HepG2 (cell line): Measurements from ENCODE around the gene HEPH. TPM values are rescaled to one million over a fixed set of nuclear protein-coding genes. Genes with fewer than 3 reads are reported as not detected.

ENCODE experiments used
- ATAC-seq: fragments of 200-7000 bp; cut with Tn5 transposase; 3 replicates; pipeline ENCODE4 v1.9.1; 2020; ENCODE audit warnings: mild to moderate bottlenecking, moderate library complexity
- BruUV-seq: library from RNA; stranded (reverse); fragments of 400-500 nt; replicated peaks from 2 replicates; lab custom pipeline; 2021; lab: Mats Ljungman, UMichigan
- CTCF ChIA-PET: fragments of 300-600 bp; formaldehyde crosslinking; extraction: SDS; loops from one replicate; lab custom pipeline; 2021; ENCODE audit warnings: low total read pairs, inconsistent platforms, low intra/inter-chr PET ratio; lab: Yijun Ruan, JAX
- POLR2A ChIA-PET: fragments of 350-600 bp; sonication (Branson Sonifier 250); formaldehyde crosslinking; loops from one replicate; lab custom pipeline; 2020; ENCODE audit warnings: antibody characterized with exemption, inconsistent platforms; lab: Yijun Ruan, JAX
- DNase-seq: peaks from one replicate; pipeline ENCODE4 v3.0.0-alpha.2; 2015; ENCODE audit warnings: low spot score
- FAIRE-seq: peaks from 3 replicates; lab custom pipeline; 2011; peaks lifted over from hg19 to GRCh38; lab: Jason Lieb, UNC
- H2AFZ ChIP-seq: one replicate; pipeline ENCODE4 v1.6.1; 2011; ENCODE audit warnings: low read length, inconsistent platforms
- H3K27ac ChIP-seq: fragments of 300-600 bp; 3 replicates; pipeline ENCODE4 v1.8.0; 2011; ENCODE audit warnings: mixed run types, mild to moderate bottlenecking, mixed read lengths, low read length, inconsistent platforms; ENCODE audit not compliant: insufficient read depth; ENCODE audit errors: extremely low read length
- H3K27me3 ChIP-seq, 2 experiments: fragments of 200-600 bp in 1 of 2; 2 replicates in 1 of 2; 3 replicates in 1 of 2; pipeline versions ENCODE4 v1.6.0 to v1.8.0; 2011; ENCODE audit warnings: low read length in 2 of 2, mild to moderate bottlenecking in 2 of 2, moderate library complexity in 2 of 2, inconsistent platforms in 1 of 2; ENCODE audit not compliant: insufficient read depth in 2 of 2, control insufficient read depth in 1 of 2
- H3K36me3 ChIP-seq, 2 experiments: fragments of 200-600 bp in 1 of 2; replicated peaks in 1 of 2; 2 replicates in 1 of 2; 3 replicates in 1 of 2; pipeline versions ENCODE4 v1.5.1 to v1.8.0; 2011; ENCODE audit warnings: low read length in 2 of 2, inconsistent platforms in 1 of 2; ENCODE audit not compliant: insufficient read depth in 2 of 2, control insufficient read depth in 1 of 2
- H3K4me1 ChIP-seq: 2 replicates; pipeline ENCODE4 v1.5.1; 2012; ENCODE audit warnings: low read length, inconsistent platforms; ENCODE audit not compliant: insufficient read depth
- H3K4me2 ChIP-seq: 2 replicates; pipeline ENCODE4 v1.6.0; 2011; ENCODE audit warnings: low read depth, low read length, inconsistent platforms
- H3K4me3 ChIP-seq, 3 experiments: fragments of 200-600 bp in 1 of 3; sonication (generic), shearing (Covaris generic) in 1 of 3; replicated peaks in 1 of 3; 2 replicates each; pipeline ENCODE4 v1.5.1; 2011 to 2016; ENCODE audit warnings: low read length in 3 of 3, inconsistent platforms in 2 of 3, low read depth in 2 of 3, mild to moderate bottlenecking in 2 of 3, control low read depth in 1 of 3, mixed read lengths in 1 of 3; ENCODE audit not compliant: insufficient read depth in 1 of 3
- H3K79me2 ChIP-seq: one replicate; pipeline ENCODE4 v1.6.1; 2011; ENCODE audit warnings: low read length, inconsistent platforms; ENCODE audit not compliant: insufficient read depth
- H3K9ac ChIP-seq: 2 replicates; pipeline ENCODE4 v1.6.0; 2011; ENCODE audit warnings: mild to moderate bottlenecking, low read depth, low read length, inconsistent platforms; ENCODE audit not compliant: insufficient read depth
- H3K9me3 ChIP-seq: 2 replicates; pipeline ENCODE4 v1.5.1; 2012; ENCODE audit warnings: mild to moderate bottlenecking, low read length
- H4K20me1 ChIP-seq: 2 replicates; pipeline ENCODE4 v1.6.0; 2011; ENCODE audit warnings: inconsistent platforms, mild to moderate bottlenecking, low read length, moderate library complexity; ENCODE audit not compliant: insufficient read depth
- ATM ChIP-seq: fragments of 450-650 bp; IDR thresholded peaks from 2 replicates; pipeline ENCODE4 v1.7.1; 2017; ENCODE audit warnings: mild to moderate bottlenecking, borderline replicate concordance
- EHMT2 ChIP-seq: fragments of 200-600 bp; sonication (generic); IDR thresholded peaks from 2 replicates; pipeline ENCODE4 v1.7.0; 2017; ENCODE audit warnings: antibody characterized with exemption, low read depth, low read length, borderline replicate concordance
- GTF3A ChIP-seq: sonication (generic); formaldehyde crosslinking; conservative IDR thresholded peaks from 2 replicates; pipeline ENCODE4 v1.4.0; 2020; ENCODE audit warnings: mild to moderate bottlenecking, missing genetic modification reagents
- IKZF1 ChIP-seq: fragments of 450-650 bp; IDR thresholded peaks from 2 replicates; pipeline ENCODE4 v1.7.1; 2016
- KDM2A ChIP-seq: sonication (generic); formaldehyde crosslinking; IDR thresholded peaks from 2 replicates; pipeline ENCODE4 v1.4.0; 2020; ENCODE audit warnings: low read depth, missing genetic modification reagents, borderline replicate concordance
- NFE2L2 ChIP-seq: fragments of 150-350 bp; IDR thresholded peaks from 2 replicates; pipeline ENCODE4 v1.6.1; 2014; ENCODE audit warnings: low read length
- SMC3 ChIP-seq: IDR thresholded peaks from 2 replicates; pipeline ENCODE4 v1.6.1; 2011; ENCODE audit warnings: low read length, improper control_type of control experiment
- ZNF251 ChIP-seq: sonication (generic); formaldehyde crosslinking; IDR thresholded peaks from 2 replicates; pipeline ENCODE4 v1.9.0; 2021; ENCODE audit warnings: mild to moderate bottlenecking, missing genetic modification reagents
- ZNF468 ChIP-seq: sonication (generic); formaldehyde crosslinking; IDR thresholded peaks from 2 replicates; pipeline ENCODE4 v1.8.0; 2022; ENCODE audit warnings: mild to moderate bottlenecking, moderate library complexity, missing genetic modification reagents
- ZNF605 ChIP-seq: sonication (generic); formaldehyde crosslinking; IDR thresholded peaks from 2 replicates; pipeline ENCODE4 v1.8.0; 2022; ENCODE audit warnings: mild to moderate bottlenecking, missing genetic modification reagents
- WGBS: methylation state at CpG from one replicate; pipeline ENCODE4 v1.1.6; 2017; ENCODE audit warnings: low lambda C conversion rate; 5-methylcytosine and 5-hydroxymethylcytosine counted together
- in situ Hi-C: cut with HindIII; loops from 2 replicates; pipeline ENCODE4 v1.10.0; 2017; ENCODE audit warnings: low pct_unique_long_range_greater_than_20kb; ENCODE audit not compliant: extremely low pct_ligation_motif_present
- intact Hi-C: fragments of 100-400 bp; cut with micrococcal nuclease; formaldehyde crosslinking; loops from one replicate; pipeline ENCODE4 v1.10.0; 2022; ENCODE audit not compliant: unreplicated experiment
- polyA plus RNA-seq, 8 experiments: library from polyadenylated mRNA; depleted of rRNA in 3 of 8; stranded (reverse) in 7 of 8; unstranded in 1 of 8; fragments of >200 nt; fragmentation: Illumina TruSeq in 4 of 8; extraction: Trizol in 4 of 8; gene quantifications; 2 replicates each; pipeline versions ENCODE4 v1.2.1 to v1.2.3, GENCODE V29; 2011 to 2016; ENCODE audit warnings: low read depth in 4 of 8, missing spikeins in 1 of 8, mixed read lengths in 1 of 8; ENCODE audit not compliant: insufficient read depth in 1 of 8
- total RNA-seq, 5 experiments: library from RNA; depleted of rRNA; stranded (reverse); fragments of >200 nt; fragmentation: Illumina TruSeq; extraction: Trizol; gene quantifications; 2 replicates each; pipeline ENCODE4 v1.2.3, GENCODE V29; 2016; ENCODE audit warnings: low read depth in 1 of 5
- TF ChIP-seq, protein P1 (sequence below): sonication (generic); formaldehyde crosslinking; IDR thresholded peaks from 2 replicates; pipeline ENCODE4 v1.4.0; 2020; ENCODE audit warnings: missing genetic modification reagents
- TF ChIP-seq, protein P2 (sequence below): sonication (generic); formaldehyde crosslinking; IDR thresholded peaks from 2 replicates; pipeline ENCODE4 v1.4.0; 2020; ENCODE audit warnings: missing genetic modification reagents
- TF ChIP-seq, protein P3 (sequence below): sonication (generic); formaldehyde crosslinking; IDR thresholded peaks from 2 replicates; pipeline ENCODE4 v1.5.1; 2020; ENCODE audit warnings: missing genetic modification reagents, mild to moderate bottlenecking, borderline replicate concordance

The HEPH gene
- total and polyA plus RNA-seq, 2 of the 13 experiments (the other 11 are each of a cell fraction or from before 2014, with no cell fraction given): not detected

DNA sequence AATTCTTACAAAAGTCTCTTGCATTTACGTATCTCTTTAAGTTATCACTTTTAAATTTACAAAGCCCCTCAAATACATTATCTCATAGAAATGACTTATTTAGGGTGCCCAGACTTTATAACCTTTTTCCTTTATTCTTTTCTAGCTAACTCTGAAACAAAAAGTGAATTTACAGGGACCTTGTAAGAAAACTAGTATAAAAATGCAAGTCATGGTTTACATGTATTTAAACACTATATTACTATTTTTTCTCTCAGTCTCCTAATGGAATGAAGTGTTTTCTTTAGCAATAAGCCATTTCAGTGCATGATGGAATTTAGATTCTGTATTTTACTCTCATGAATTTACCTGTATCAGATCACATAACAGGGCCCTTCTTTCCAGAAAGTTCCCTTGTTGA, 14.5 kb upstream of the HEPH start:
- H3K4me3 ChIP-seq: no peak overlapping the region
- no peak overlapping the region for H3K4me2 ChIP-seq
- no peak overlapping the region for H2AFZ ChIP-seq
- H3K9ac ChIP-seq: no peak overlapping the region
- intact Hi-C loops: no loop called here
- no peaks in the 10 kb centered on the region for H4K20me1 ChIP-seq
- 0% methylated on average over 1 of the region's 1 CpG for WGBS
- ChIA-PET POLR2A (no interaction called here), CTCF (no interaction called here)
- no peak for DNase-seq
- H3K9me3 ChIP-seq: no peaks in the 10 kb centered on the region; the same call in 1 of the 2 replicates
- no TSS peak for BruUV-seq
- H3K4me1 ChIP-seq: no peaks in the 10 kb centered on the region
- FAIRE-seq: no peak
- H3K27me3 ChIP-seq: no peaks in the 10 kb centered on the region
- in situ Hi-C loops: no loop called here
- H3K27ac ChIP-seq: no peak overlapping the region
- TF ChIP-seq KDM2A: no peak
- TF ChIP-seq ZNF605 (CRISPR knock-in tag): no peak
- peak; percentile 33; the same call in 1 of the 2 replicates for TF ChIP-seq NFE2L2
- TF ChIP-seq GTF3A (CRISPR knock-in tag): no peak
- no peak for ATAC-seq
- no peaks in the 10 kb centered on the region for H3K36me3 ChIP-seq
- no peaks in the 10 kb centered on the region for H3K79me2 ChIP-seq

DNA sequence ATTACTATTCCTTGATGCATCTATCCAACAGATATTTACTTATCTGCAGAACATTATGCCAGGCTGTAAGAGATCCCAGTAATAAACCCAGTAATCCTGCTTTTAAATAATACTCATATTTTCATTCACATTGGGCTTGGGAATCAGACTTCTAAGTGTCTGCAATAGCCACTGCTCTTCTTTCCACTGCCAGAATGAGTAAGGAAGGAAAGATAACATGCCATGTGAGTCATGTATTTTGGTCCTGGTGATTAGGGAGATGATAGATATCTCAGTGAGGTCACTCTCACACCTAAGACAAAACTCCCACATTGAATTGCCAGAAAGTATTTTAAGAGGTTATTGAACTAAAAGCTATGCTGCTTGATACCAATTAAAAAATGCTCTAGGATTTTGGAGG, 13.9 kb upstream of the HEPH start:
- Histone ChIP-seq H3K4me3 (no peak overlapping the region), H3K27ac (no peak overlapping the region), H3K9me3 (no peaks in the 10 kb centered on the region; the same call in 1 of the 2 replicates), H3K9ac (no peak overlapping the region), H3K27me3 (no peaks in the 10 kb centered on the region), H3K4me2 (no peak overlapping the region), H3K36me3 (no peaks in the 10 kb centered on the region), H3K4me1 (no peaks in the 10 kb centered on the region), H4K20me1 (no peaks in the 10 kb centered on the region), H2AFZ (no peak overlapping the region), H3K79me2 (no peaks in the 10 kb centered on the region)
- in situ Hi-C loops: no loop called here
- no TSS peak for BruUV-seq
- no peak for ATAC-seq
- FAIRE-seq: no peak
- no peak for DNase-seq
- ChIA-PET POLR2A (no interaction called here), CTCF (no interaction called here)
- intact Hi-C loops: no loop called here
- TF ChIP-seq, protein P1, sequence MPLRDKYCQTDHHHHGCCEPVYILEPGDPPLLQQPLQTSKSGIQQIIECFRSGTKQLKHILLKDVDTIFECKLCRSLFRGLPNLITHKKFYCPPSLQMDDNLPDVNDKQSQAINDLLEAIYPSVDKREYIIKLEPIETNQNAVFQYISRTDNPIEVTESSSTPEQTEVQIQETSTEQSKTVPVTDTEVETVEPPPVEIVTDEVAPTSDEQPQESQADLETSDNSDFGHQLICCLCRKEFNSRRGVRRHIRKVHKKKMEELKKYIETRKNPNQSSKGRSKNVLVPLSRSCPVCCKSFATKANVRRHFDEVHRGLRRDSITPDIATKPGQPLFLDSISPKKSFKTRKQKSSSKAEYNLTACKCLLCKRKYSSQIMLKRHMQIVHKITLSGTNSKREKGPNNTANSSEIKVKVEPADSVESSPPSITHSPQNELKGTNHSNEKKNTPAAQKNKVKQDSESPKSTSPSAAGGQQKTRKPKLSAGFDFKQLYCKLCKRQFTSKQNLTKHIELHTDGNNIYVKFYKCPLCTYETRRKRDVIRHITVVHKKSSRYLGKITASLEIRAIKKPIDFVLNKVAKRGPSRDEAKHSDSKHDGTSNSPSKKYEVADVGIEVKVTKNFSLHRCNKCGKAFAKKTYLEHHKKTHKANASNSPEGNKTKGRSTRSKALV: no peak
- TF ChIP-seq EHMT2 (no peak), ZNF468 (CRISPR knock-in tag) (no peak), ZNF251 (CRISPR knock-in tag) (no peak), IKZF1 (no peak), ATM (no peak), SMC3 (no peak)
- TF ChIP-seq, protein P2, sequence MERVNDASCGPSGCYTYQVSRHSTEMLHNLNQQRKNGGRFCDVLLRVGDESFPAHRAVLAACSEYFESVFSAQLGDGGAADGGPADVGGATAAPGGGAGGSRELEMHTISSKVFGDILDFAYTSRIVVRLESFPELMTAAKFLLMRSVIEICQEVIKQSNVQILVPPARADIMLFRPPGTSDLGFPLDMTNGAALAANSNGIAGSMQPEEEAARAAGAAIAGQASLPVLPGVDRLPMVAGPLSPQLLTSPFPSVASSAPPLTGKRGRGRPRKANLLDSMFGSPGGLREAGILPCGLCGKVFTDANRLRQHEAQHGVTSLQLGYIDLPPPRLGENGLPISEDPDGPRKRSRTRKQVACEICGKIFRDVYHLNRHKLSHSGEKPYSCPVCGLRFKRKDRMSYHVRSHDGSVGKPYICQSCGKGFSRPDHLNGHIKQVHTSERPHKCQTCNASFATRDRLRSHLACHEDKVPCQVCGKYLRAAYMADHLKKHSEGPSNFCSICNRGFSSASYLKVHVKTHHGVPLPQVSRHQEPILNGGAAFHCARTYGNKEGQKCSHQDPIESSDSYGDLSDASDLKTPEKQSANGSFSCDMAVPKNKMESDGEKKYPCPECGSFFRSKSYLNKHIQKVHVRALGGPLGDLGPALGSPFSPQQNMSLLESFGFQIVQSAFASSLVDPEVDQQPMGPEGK (CRISPR knock-in tag): no peak
- TF ChIP-seq, protein P3, sequence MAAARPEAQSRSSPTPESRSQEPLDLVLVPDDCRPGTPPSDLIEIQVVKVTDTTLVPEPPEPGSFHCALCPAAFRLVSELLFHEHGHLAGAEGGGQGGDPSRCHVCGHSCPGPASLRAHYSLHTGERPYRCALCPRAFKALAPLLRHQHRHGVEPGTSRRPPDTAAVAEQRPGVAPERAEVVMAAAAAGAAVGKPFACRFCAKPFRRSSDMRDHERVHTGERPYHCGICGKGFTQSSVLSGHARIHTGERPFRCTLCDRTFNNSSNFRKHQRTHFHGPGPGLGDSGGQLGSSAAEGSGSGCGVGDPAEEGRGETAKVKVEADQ (CRISPR knock-in tag): no peak
